Keratinocyte (primary cell): ENCODE measurements around the gene MEF2B. TPM values are rescaled to one million over a fixed set of nuclear protein-coding genes. Genes with fewer than 3 reads are reported as not detected.

Experiments used
- DNase-seq: peaks from one replicate; pipeline ENCODE4 v3.0.0-alpha.2; 2011; ENCODE audit warnings: low read depth, missing footprints, low spot score
- FAIRE-seq: peaks from 2 replicates; lab custom pipeline; 2011; peaks lifted over from hg19 to GRCh38; lab: Jason Lieb, UNC
- H2AFZ ChIP-seq: 2 replicates; pipeline ENCODE4 v1.6.0; 2012; ENCODE audit warnings: low read length, control low read depth, inconsistent platforms; ENCODE audit not compliant: control insufficient read depth
- H3K27ac ChIP-seq: 2 replicates; pipeline ENCODE4 v1.5.1; 2011; ENCODE audit warnings: low read length; ENCODE audit not compliant: control insufficient read depth, insufficient read depth
- H3K27me3 ChIP-seq: 3 replicates; pipeline ENCODE4 v1.6.0; 2011; ENCODE audit warnings: low read length; ENCODE audit not compliant: control insufficient read depth, insufficient read depth; ENCODE audit errors: extremely low read depth
- H3K36me3 ChIP-seq, 2 experiments: 2 replicates in 1 of 2; 3 replicates in 1 of 2; pipeline ENCODE4 v1.5.1; 2011; ENCODE audit warnings: low read length in 2 of 2, mild to moderate bottlenecking in 1 of 2; ENCODE audit not compliant: control insufficient read depth in 2 of 2, insufficient read depth in 2 of 2; ENCODE audit errors: extremely low read depth in 1 of 2
- H3K4me1 ChIP-seq: 3 replicates; pipeline ENCODE4 v1.5.1; 2011; ENCODE audit warnings: low read length; ENCODE audit not compliant: control insufficient read depth, insufficient read depth; ENCODE audit errors: extremely low read depth
- H3K4me2 ChIP-seq: 3 replicates; pipeline ENCODE4 v1.6.0; 2011; ENCODE audit warnings: low read depth, low read length; ENCODE audit not compliant: control insufficient read depth, insufficient read depth; ENCODE audit errors: extremely low read depth
- H3K4me3 ChIP-seq, 3 experiments: fragments of 200-600 bp in 1 of 3; sonication (generic) in 1 of 3; 2 replicates in 2 of 3; 3 replicates in 1 of 3; pipeline ENCODE4 v1.5.1; 2011 to 2016; ENCODE audit warnings: low read length in 3 of 3, mild to moderate bottlenecking in 3 of 3, control low read depth in 2 of 3, inconsistent platforms in 1 of 3, low read depth in 1 of 3, mixed read lengths in 1 of 3, mixed run types in 1 of 3, moderate library complexity in 1 of 3; ENCODE audit not compliant: control insufficient read depth in 2 of 3, insufficient read depth in 2 of 3; ENCODE audit errors: extremely low read depth in 1 of 3
- H3K79me2 ChIP-seq: 2 replicates; pipeline ENCODE4 v1.6.0; 2012; ENCODE audit warnings: low read length; ENCODE audit not compliant: control insufficient read depth, insufficient read depth
- H3K9ac ChIP-seq: 3 replicates; pipeline ENCODE4 v1.6.0; 2011; ENCODE audit warnings: low read length; ENCODE audit not compliant: control insufficient read depth, insufficient read depth; ENCODE audit errors: extremely low read depth
- H3K9me1 ChIP-seq: 3 replicates; pipeline ENCODE4 v1.6.0; 2011; ENCODE audit warnings: low read length; ENCODE audit not compliant: control insufficient read depth, insufficient read depth; ENCODE audit errors: extremely low read depth
- H3K9me3 ChIP-seq: 2 replicates; pipeline ENCODE4 v1.5.1; 2012; ENCODE audit warnings: low read depth, low read length; ENCODE audit not compliant: control insufficient read depth
- H4K20me1 ChIP-seq: 3 replicates; pipeline ENCODE4 v1.6.0; 2011; ENCODE audit warnings: low read length; ENCODE audit not compliant: control insufficient read depth, insufficient read depth; ENCODE audit errors: extremely low read depth
- EZH2 ChIP-seq: IDR thresholded peaks from one replicate; pipeline ENCODE4 v1.6.1; 2012; ENCODE audit warnings: inconsistent platforms, mild to moderate bottlenecking, low read length, moderate library complexity
- dilution Hi-C: fragments of 300-500 bp; cut with MboI; formaldehyde crosslinking; loops from one replicate; pipeline ENCODE4 v1.7.0; 2020; ENCODE audit warnings: low sequenced_read_pairs; ENCODE audit not compliant: extremely low pct_ligation_motif_present
- polyA plus RNA-seq, 5 experiments: library from polyadenylated mRNA; depleted of rRNA in 3 of 5; stranded (reverse) in 3 of 5; stranded (forward) in 1 of 5; unstranded in 1 of 5; fragments of >200 nt; gene quantifications; 1 replicate in 1 of 5; 2 replicates in 3 of 5; 3 replicates in 1 of 5; pipeline versions ENCODE4 v1.2.1 to v1.2.3, GENCODE V29; 2011 to 2012; ENCODE audit warnings: missing spikeins in 2 of 5, low read depth in 1 of 5, low replicate concordance in 1 of 5
- TF ChIP-seq, protein P1 (sequence below), 3 experiments: IDR thresholded peaks in 1 of 3; conservative IDR thresholded peaks in 1 of 3; optimal IDR thresholded peaks in 1 of 3; 2 replicates in 2 of 3; 3 replicates in 1 of 3; pipeline versions ENCODE3 to v1.5.1; 2011; ENCODE audit warnings: low read length in 3 of 3, mild to moderate bottlenecking in 3 of 3, moderate library complexity in 2 of 3, control low read depth in 1 of 3, inconsistent platforms in 1 of 3; ENCODE audit not compliant: insufficient read depth in 2 of 3; ENCODE audit errors: extremely low read depth in 1 of 3

The MEF2B gene
- polyA plus RNA-seq, 1 donor (not counting 4 experiments of a cell fraction or from before 2014, with no cell fraction given), result 0.05 TPM

DNA sequence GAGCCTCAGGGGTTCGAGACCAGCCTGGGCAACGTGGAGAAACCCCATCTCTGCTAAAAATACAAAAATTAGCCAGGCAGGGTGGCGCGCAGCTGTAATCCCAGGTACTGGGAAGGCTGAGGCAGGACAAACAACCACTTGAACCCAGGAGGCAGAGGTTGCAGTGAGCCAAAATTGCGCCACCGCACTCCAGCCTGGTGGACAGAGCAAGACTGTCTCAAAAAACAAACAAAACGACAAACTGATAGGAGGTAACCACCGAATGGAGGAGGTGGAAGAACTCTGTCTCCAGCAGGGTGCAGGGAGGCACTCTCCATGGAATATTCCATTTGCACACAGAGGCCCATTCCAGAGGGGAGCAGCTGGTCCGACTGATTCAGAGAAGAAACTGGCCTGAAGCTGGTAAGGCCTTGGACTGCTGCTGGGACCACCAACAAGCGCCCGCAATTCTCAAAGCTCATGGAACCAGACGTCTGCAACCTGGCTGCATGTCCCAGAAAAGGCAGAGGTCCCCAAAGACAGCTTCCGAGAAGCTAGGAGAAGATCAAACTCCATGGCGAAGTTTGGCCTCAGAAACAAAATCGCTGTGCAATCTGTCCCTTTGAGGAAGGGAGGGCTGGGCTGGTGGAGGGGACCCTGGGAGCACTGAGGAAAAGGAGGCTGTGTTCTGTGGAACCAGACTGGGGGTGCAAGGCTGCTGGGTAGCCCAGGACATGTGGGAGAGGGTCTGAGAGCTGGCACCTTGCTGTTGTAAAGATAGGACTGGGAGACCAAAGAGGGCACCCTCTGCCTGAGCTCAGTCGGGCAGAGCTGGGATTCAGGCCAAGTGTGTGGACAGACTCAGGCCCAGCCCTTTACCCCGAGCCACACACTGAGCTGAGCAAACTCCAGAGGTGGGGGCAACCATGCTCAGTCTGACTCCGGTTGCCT is 71.1 kb downstream of the MEF2B start:
- dilution Hi-C loops, result no loop called here
- H3K4me1 ChIP-seq, result no peaks in the 10 kb centered on the region
- H3K9me3 ChIP-seq, result peaks cover 2% of the 10 kb centered on the region
- DNase-seq (no peak), FAIRE-seq (no peak)
- H2AFZ ChIP-seq, result no peak overlapping the region
- H3K27ac ChIP-seq, result no peak overlapping the region
- H3K79me2 ChIP-seq, result no peaks in the 10 kb centered on the region
- H3K4me2 ChIP-seq, result no peak overlapping the region
- H3K9ac ChIP-seq, result no peak overlapping the region
- no peaks in the 10 kb centered on the region for H4K20me1 ChIP-seq
- H3K4me3 ChIP-seq, result no peak overlapping the region
- H3K27me3 ChIP-seq, result no peaks in the 10 kb centered on the region
- TF ChIP-seq, protein P1, sequence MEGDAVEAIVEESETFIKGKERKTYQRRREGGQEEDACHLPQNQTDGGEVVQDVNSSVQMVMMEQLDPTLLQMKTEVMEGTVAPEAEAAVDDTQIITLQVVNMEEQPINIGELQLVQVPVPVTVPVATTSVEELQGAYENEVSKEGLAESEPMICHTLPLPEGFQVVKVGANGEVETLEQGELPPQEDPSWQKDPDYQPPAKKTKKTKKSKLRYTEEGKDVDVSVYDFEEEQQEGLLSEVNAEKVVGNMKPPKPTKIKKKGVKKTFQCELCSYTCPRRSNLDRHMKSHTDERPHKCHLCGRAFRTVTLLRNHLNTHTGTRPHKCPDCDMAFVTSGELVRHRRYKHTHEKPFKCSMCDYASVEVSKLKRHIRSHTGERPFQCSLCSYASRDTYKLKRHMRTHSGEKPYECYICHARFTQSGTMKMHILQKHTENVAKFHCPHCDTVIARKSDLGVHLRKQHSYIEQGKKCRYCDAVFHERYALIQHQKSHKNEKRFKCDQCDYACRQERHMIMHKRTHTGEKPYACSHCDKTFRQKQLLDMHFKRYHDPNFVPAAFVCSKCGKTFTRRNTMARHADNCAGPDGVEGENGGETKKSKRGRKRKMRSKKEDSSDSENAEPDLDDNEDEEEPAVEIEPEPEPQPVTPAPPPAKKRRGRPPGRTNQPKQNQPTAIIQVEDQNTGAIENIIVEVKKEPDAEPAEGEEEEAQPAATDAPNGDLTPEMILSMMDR (optimal IDR thresholded peaks at IDR 0.05 in 1 of 3, IDR thresholded peaks at IDR 0.05 in 1 of 3, conservative IDR thresholded peaks at IDR 0.05 in 1 of 3; ENCODE audit: extremely low read depth in 1 of 3, insufficient read depth in 2 of 3, low read length in 3 of 3), result no peak
- no peak for TF ChIP-seq EZH2
- no peaks in the 10 kb centered on the region for H3K9me1 ChIP-seq
- H3K36me3 ChIP-seq, result no peaks in the 10 kb centered on the region

DNA sequence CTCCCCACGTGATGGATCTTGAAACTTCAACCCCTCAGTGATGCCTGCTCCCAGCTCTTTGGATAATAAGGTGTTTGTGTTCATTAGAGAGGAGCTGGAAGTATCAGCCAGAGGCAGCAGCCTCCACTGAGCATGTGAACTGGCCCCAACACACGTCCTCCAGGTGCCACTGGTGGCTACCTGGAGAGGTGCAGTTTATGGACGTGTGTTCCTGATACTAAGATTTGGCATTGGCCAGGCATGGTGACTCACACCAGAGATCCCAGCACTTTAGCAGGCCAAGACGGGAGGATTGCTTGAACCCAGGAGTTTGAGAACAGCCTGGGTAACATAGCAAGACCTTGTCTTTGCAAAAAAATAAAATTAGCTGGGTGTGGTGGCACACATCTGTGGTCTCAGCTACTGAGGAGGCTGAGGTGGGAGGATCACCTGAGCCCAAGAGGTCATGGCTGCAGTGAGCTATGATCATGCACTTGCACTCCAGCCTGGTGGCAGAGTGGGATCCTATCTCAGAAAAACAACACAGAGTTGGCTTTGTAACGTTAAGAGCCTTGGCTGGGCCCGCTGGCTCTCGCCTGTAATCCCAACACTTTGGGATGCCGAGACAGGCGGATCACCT is 71.9 kb downstream of the MEF2B start:
- Histone ChIP-seq H2AFZ (no peak overlapping the region), H3K4me3 (no peak overlapping the region), H3K4me2 (no peak overlapping the region), H3K9ac (no peak overlapping the region), H3K79me2 (no peaks in the 10 kb centered on the region), H3K9me1 (no peaks in the 10 kb centered on the region), H4K20me1 (no peaks in the 10 kb centered on the region), H3K27me3 (no peaks in the 10 kb centered on the region), H3K27ac (no peak overlapping the region), H3K9me3 (peaks cover 2% of the 10 kb centered on the region), H3K4me1 (no peaks in the 10 kb centered on the region), H3K36me3 (no peaks in the 10 kb centered on the region)
- FAIRE-seq (no peak), DNase-seq (no peak)
- dilution Hi-C loops, result no loop called here
- TF ChIP-seq EZH2, result no peak
- TF ChIP-seq, protein P1 (optimal IDR thresholded peaks at IDR 0.05 in 1 of 3, IDR thresholded peaks at IDR 0.05 in 1 of 3, conservative IDR thresholded peaks at IDR 0.05 in 1 of 3; ENCODE audit: extremely low read depth in 1 of 3, insufficient read depth in 2 of 3, low read length in 3 of 3), result peak in 1 of 3 experiments; percentile 36
